Endothelial cell (in vitro differentiated cells): Measurements from ENCODE around the gene ADGRG2. TPM values are rescaled to one million over a fixed set of nuclear protein-coding genes. Genes with fewer than 3 reads are reported as not detected.

Source experiments
- DNase-seq: peaks from one replicate; pipeline ENCODE4 v3.0.0; 2021; ENCODE audit warnings: low spot score
- H3K27ac Mint-ChIP-seq: one replicate; pipeline ENCODE4 v1.8.0; 2021; ENCODE audit warnings: mixed read lengths, inconsistent platforms; ENCODE audit not compliant: unreplicated experiment
- H3K27me3 Mint-ChIP-seq: one replicate; pipeline ENCODE4 v1.8.0; 2021; ENCODE audit warnings: mild to moderate bottlenecking, moderate library complexity, mixed read lengths, inconsistent platforms; ENCODE audit not compliant: unreplicated experiment
- H3K36me3 Mint-ChIP-seq: one replicate; pipeline ENCODE4 v1.8.0; 2021; ENCODE audit warnings: mild to moderate bottlenecking, low read depth, mixed read lengths, inconsistent platforms; ENCODE audit not compliant: unreplicated experiment
- H3K4me1 Mint-ChIP-seq: one replicate; pipeline ENCODE4 v1.8.0; 2021; ENCODE audit warnings: mild to moderate bottlenecking, mixed read lengths, inconsistent platforms; ENCODE audit not compliant: unreplicated experiment
- H3K4me3 Mint-ChIP-seq: one replicate; pipeline ENCODE4 v1.8.0; 2021; ENCODE audit warnings: mild to moderate bottlenecking, mixed read lengths, inconsistent platforms; ENCODE audit not compliant: unreplicated experiment
- H3K9me3 Mint-ChIP-seq: one replicate; pipeline ENCODE4 v1.8.0; 2021; ENCODE audit warnings: mixed read lengths, inconsistent platforms; ENCODE audit not compliant: unreplicated experiment
- total RNA-seq: library from RNA; stranded (reverse); fragmentation: NEBNext Ultra II Directional; extraction: Animal tissue kit (Norgen Biotek cat#: 25700); gene quantifications from one replicate; pipeline ENCODE4 v1.2.1, GENCODE V29; 2021; ENCODE audit not compliant: unreplicated experiment
- TF ChIP-seq, protein P1 (sequence below): fragments of 200-600 bp; sonication (generic); IDR thresholded peaks from one replicate; pipeline ENCODE4 v1.5.0; 2021; ENCODE audit warnings: antibody characterized with exemption; ENCODE audit not compliant: unreplicated experiment

ADGRG2 gene
- total RNA-seq, 1 donor from 2014 or later, result not detected

DNA sequence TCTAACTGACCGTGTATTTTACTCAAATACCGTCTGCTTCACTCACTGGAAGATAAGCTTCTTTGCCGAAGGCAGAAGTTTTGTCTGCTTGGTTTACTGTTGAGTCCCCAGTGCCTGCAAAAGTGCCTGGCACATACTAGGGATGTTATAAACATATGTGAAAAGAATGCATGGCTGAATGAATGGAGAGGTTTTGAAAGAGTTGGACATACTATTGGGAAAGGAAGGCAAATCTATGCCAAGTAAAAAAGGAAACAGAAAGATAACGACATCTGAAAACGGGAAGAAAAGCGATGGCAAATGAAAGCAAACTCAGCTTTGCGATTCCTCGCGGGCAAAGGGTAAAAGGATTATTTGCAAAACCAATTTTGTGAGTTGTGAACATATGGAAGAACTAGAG is 21.7 kb downstream of the ADGRG2 start:
- Mint-ChIP-seq H3K27ac (no peak overlapping the region), H3K9me3 (no peaks in the 10 kb centered on the region), H3K27me3 (no peaks in the 10 kb centered on the region), H3K4me3 (no peak overlapping the region), H3K4me1 (no peaks in the 10 kb centered on the region), H3K36me3 (no peaks in the 10 kb centered on the region)
- TF ChIP-seq, protein P1, sequence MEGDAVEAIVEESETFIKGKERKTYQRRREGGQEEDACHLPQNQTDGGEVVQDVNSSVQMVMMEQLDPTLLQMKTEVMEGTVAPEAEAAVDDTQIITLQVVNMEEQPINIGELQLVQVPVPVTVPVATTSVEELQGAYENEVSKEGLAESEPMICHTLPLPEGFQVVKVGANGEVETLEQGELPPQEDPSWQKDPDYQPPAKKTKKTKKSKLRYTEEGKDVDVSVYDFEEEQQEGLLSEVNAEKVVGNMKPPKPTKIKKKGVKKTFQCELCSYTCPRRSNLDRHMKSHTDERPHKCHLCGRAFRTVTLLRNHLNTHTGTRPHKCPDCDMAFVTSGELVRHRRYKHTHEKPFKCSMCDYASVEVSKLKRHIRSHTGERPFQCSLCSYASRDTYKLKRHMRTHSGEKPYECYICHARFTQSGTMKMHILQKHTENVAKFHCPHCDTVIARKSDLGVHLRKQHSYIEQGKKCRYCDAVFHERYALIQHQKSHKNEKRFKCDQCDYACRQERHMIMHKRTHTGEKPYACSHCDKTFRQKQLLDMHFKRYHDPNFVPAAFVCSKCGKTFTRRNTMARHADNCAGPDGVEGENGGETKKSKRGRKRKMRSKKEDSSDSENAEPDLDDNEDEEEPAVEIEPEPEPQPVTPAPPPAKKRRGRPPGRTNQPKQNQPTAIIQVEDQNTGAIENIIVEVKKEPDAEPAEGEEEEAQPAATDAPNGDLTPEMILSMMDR, result no peak
- no peak for DNase-seq

GRCh38 chrX:19097553-19098283 is 24.6 kb downstream of the ADGRG2 start:
- H3K4me1 Mint-ChIP-seq, result no peaks in the 10 kb centered on the region

GRCh38 chrX:19096586-19096985 is 25.7 kb downstream of the ADGRG2 start:
- TF ChIP-seq, protein P1, result no peak
- DNase-seq, result no peak
- Mint-ChIP-seq H3K4me1 (no peaks in the 10 kb centered on the region), H3K27ac (no peak overlapping the region), H3K36me3 (no peaks in the 10 kb centered on the region), H3K4me3 (no peak overlapping the region), H3K9me3 (no peaks in the 10 kb centered on the region), H3K27me3 (no peaks in the 10 kb centered on the region)

More at GRCh38 chrX:19097553-19098283, 24.6 kb downstream of the ADGRG2 start:
- Mint-ChIP-seq H3K9me3 (no peaks in the 10 kb centered on the region), H3K27ac (no peak overlapping the region), H3K36me3 (no peaks in the 10 kb centered on the region), H3K27me3 (no peaks in the 10 kb centered on the region), H3K4me3 (no peak overlapping the region)
- no peak for DNase-seq
- TF ChIP-seq, protein P1, result no peak

GRCh38 chrX:19094654-19095053 is 27.6 kb downstream of the ADGRG2 start:
- Mint-ChIP-seq H3K36me3 (no peaks in the 10 kb centered on the region), H3K4me1 (no peaks in the 10 kb centered on the region), H3K9me3 (no peaks in the 10 kb centered on the region), H3K27me3 (no peaks in the 10 kb centered on the region), H3K4me3 (no peak overlapping the region), H3K27ac (no peak overlapping the region)
- TF ChIP-seq, protein P1, result no peak
- DNase-seq, result no peak

GRCh38 chrX:19091596-19091995 is 30.7 kb downstream of the ADGRG2 start:
- Mint-ChIP-seq H3K36me3 (no peaks in the 10 kb centered on the region), H3K27me3 (peaks cover 1% of the 10 kb centered on the region), H3K27ac (no peak overlapping the region), H3K4me3 (no peak overlapping the region), H3K4me1 (no peaks in the 10 kb centered on the region), H3K9me3 (no peaks in the 10 kb centered on the region)
- TF ChIP-seq, protein P1, result no peak
- no peak for DNase-seq
